H1 (cell line): ENCODE results near the gene ZFP36L1. TPM values are rescaled to one million over a fixed set of nuclear protein-coding genes. Genes with fewer than 3 reads are reported as not detected.

Source experiments
- CTCF ChIA-PET: fragments of 300-600 bp; sonication (Branson Sonifier 250); formaldehyde crosslinking; loops from one replicate; lab custom pipeline; 2021; ENCODE audit not compliant: partially characterized antibody; lab: Charles Lee
- POLR2A ChIA-PET: fragments of 300-600 bp; sonication (Branson Sonifier 250); formaldehyde crosslinking; loops from one replicate; lab custom pipeline; 2021; ENCODE audit warnings: inconsistent platforms; ENCODE audit not compliant: partially characterized antibody; lab: Charles Lee
- DNase-seq, 2 experiments: peaks; one replicate each; pipeline versions ENCODE4 v3.0.0 to v3.0.0-alpha.2; 2010 to 2022; ENCODE audit warnings: low spot score in 2 of 2, low read depth in 1 of 2, mixed read lengths in 1 of 2
- FAIRE-seq: peaks from 2 replicates; lab custom pipeline; 2011; peaks lifted over from hg19 to GRCh38; lab: Jason Lieb, UNC
- H2AFZ ChIP-seq: 2 replicates; pipeline ENCODE4 v1.8.1; 2012; ENCODE audit warnings: low read length, inconsistent platforms
- H2AK5ac ChIP-seq: 2 replicates; pipeline ENCODE4 v1.6.1; 2013; ENCODE audit warnings: low read depth, low read length
- H2BK120ac ChIP-seq: replicated peaks from 2 replicates; pipeline ENCODE3; 2013; ENCODE audit warnings: low read depth, low read length, inconsistent platforms
- H2BK12ac ChIP-seq: 2 replicates; pipeline ENCODE4 v1.6.1; 2013; ENCODE audit warnings: low read depth, low read length
- H2BK15ac ChIP-seq: 2 replicates; pipeline ENCODE4 v1.6.1; 2013; ENCODE audit warnings: low read length
- H2BK20ac ChIP-seq: 2 replicates; pipeline ENCODE4 v1.6.1; 2013; ENCODE audit warnings: low read length
- H2BK5ac ChIP-seq: 2 replicates; pipeline ENCODE4 v1.6.1; 2013; ENCODE audit warnings: low read depth, low read length
- H3K14ac ChIP-seq: 2 replicates; pipeline ENCODE4 v1.6.1; 2013; ENCODE audit warnings: inconsistent platforms; ENCODE audit not compliant: insufficient read length
- H3K18ac ChIP-seq: 2 replicates; pipeline ENCODE4 v1.6.1; 2013; ENCODE audit warnings: low read length; ENCODE audit errors: extremely low read depth
- H3K23ac ChIP-seq: 2 replicates; pipeline ENCODE4 v1.6.1; 2013; ENCODE audit warnings: inconsistent platforms; ENCODE audit not compliant: insufficient read length
- H3K23me2 ChIP-seq: 2 replicates; pipeline ENCODE4 v1.6.1; 2013; ENCODE audit warnings: low read depth, low read length
- H3K27ac ChIP-seq: 2 replicates; pipeline ENCODE4 v1.6.1; 2011; ENCODE audit warnings: low read depth, low read length, inconsistent platforms
- H3K27me3 ChIP-seq, 4 experiments: replicated peaks in 1 of 4; 1 replicate in 1 of 4; 2 replicates in 3 of 4; pipeline versions ENCODE4 v1.6.1 to v1.8.1; 2011 to 2013; ENCODE audit warnings: low read length in 3 of 4, mild to moderate bottlenecking in 3 of 4, inconsistent platforms in 2 of 4, mixed read lengths in 2 of 4, moderate library complexity in 1 of 4; ENCODE audit not compliant: control insufficient read depth in 3 of 4, insufficient read depth in 3 of 4; ENCODE audit errors: extremely low read depth in 1 of 4
- H3K36me3 ChIP-seq, 4 experiments: 2 replicates each; pipeline versions ENCODE4 v1.6.1 to v1.8.1; 2011 to 2013; ENCODE audit warnings: mild to moderate bottlenecking in 4 of 4, low read length in 3 of 4, moderate library complexity in 2 of 4, control low read depth in 1 of 4, inconsistent platforms in 1 of 4; ENCODE audit not compliant: insufficient read depth in 4 of 4, control insufficient read depth in 2 of 4
- H3K4ac ChIP-seq: replicated peaks from 2 replicates; pipeline ENCODE3; 2013; ENCODE audit warnings: low read length, low read depth, mixed read lengths, inconsistent platforms; ENCODE audit not compliant: insufficient read length
- H3K4me1 ChIP-seq, 4 experiments: replicated peaks in 1 of 4; 1 replicate in 1 of 4; 2 replicates in 3 of 4; pipeline versions ENCODE4 v1.6.1 to v1.8.1; 2011 to 2013; ENCODE audit warnings: low read length in 3 of 4, inconsistent platforms in 2 of 4, mixed read lengths in 1 of 4; ENCODE audit not compliant: insufficient read depth in 4 of 4, control insufficient read depth in 3 of 4
- H3K4me2 ChIP-seq, 2 experiments: 2 replicates each; pipeline versions ENCODE4 v1.6.1 to v1.8.1; 2011 to 2013; ENCODE audit warnings: low read depth in 2 of 2, low read length in 2 of 2, control low read depth in 1 of 2, inconsistent platforms in 1 of 2, mild to moderate bottlenecking in 1 of 2; ENCODE audit not compliant: insufficient read depth in 1 of 2
- H3K4me3 ChIP-seq, 4 experiments: fragments of 200-600, 300-600 bp in 1 of 4; sonication (generic), shearing (Covaris generic), sonication (Bioruptor Twin) in 1 of 4; 2 replicates each; pipeline versions ENCODE4 v1.5.1 to v1.8.1; 2011 to 2016; ENCODE audit warnings: low read length in 4 of 4, low read depth in 3 of 4, control low read depth in 2 of 4, inconsistent platforms in 2 of 4, mild to moderate bottlenecking in 2 of 4, mixed read lengths in 1 of 4, moderate library complexity in 1 of 4; ENCODE audit not compliant: insufficient read depth in 2 of 4; ENCODE audit errors: extremely low read depth in 1 of 4
- H3K56ac ChIP-seq: replicated peaks from 2 replicates; pipeline ENCODE3; 2013; ENCODE audit warnings: low read depth, mild to moderate bottlenecking, mixed read lengths, low read length, inconsistent platforms; ENCODE audit not compliant: insufficient read length
- H3K79me1 ChIP-seq: 2 replicates; pipeline ENCODE4 v1.6.1; 2013; ENCODE audit warnings: low read depth, low read length, control low read depth
- H3K79me2 ChIP-seq, 2 experiments: 2 replicates each; pipeline versions ENCODE4 v1.6.1 to v1.8.1; 2012 to 2013; ENCODE audit warnings: low read length in 2 of 2, mild to moderate bottlenecking in 2 of 2, inconsistent platforms in 1 of 2; ENCODE audit not compliant: insufficient read depth in 2 of 2, control insufficient read depth in 1 of 2
- H3K9ac ChIP-seq, 4 experiments: replicated peaks in 1 of 4; 1 replicate in 1 of 4; 2 replicates in 3 of 4; pipeline versions ENCODE4 v1.6.1 to v1.8.1; 2011 to 2013; ENCODE audit warnings: low read depth in 3 of 4, low read length in 3 of 4, control low read depth in 2 of 4, mild to moderate bottlenecking in 2 of 4, moderate library complexity in 2 of 4, inconsistent platforms in 1 of 4; ENCODE audit errors: extremely low read depth in 1 of 4
- H3K9me3 ChIP-seq, 2 experiments: 2 replicates each; pipeline versions ENCODE4 v1.6.1 to v1.8.1; 2012 to 2013; ENCODE audit warnings: mild to moderate bottlenecking in 2 of 2, moderate library complexity in 2 of 2, control low read depth in 1 of 2, inconsistent platforms in 1 of 2, low read depth in 1 of 2, low read length in 1 of 2, mixed read lengths in 1 of 2; ENCODE audit not compliant: insufficient read depth in 2 of 2
- H4K20me1 ChIP-seq, 2 experiments: replicated peaks in 1 of 2; 2 replicates each; pipeline versions ENCODE3 to v1.8.1; 2011 to 2013; ENCODE audit warnings: inconsistent platforms in 2 of 2, low read length in 2 of 2, mild to moderate bottlenecking in 1 of 2; ENCODE audit not compliant: insufficient read depth in 2 of 2, control insufficient read depth in 1 of 2
- H4K5ac ChIP-seq: 2 replicates; pipeline ENCODE4 v1.6.1; 2013; ENCODE audit warnings: low read length, low read depth, mixed read lengths, inconsistent platforms; ENCODE audit not compliant: insufficient read length
- H4K8ac ChIP-seq: 2 replicates; pipeline ENCODE4 v1.8.0; 2013; ENCODE audit warnings: mild to moderate bottlenecking, moderate library complexity, low read length, inconsistent platforms; ENCODE audit not compliant: insufficient read depth; ENCODE audit errors: extremely low read depth
- H4K91ac ChIP-seq: replicated peaks from 2 replicates; pipeline ENCODE3; 2013; ENCODE audit warnings: low read length, mixed read lengths, inconsistent platforms; ENCODE audit not compliant: insufficient read length
- CREB1 ChIP-seq: IDR thresholded peaks from 2 replicates; pipeline ENCODE4 v1.6.1; 2012; ENCODE audit warnings: inconsistent platforms
- KDM1A ChIP-seq: fragments of 200-600, 300-600 bp; sonication (generic); IDR thresholded peaks from 2 replicates; pipeline ENCODE4 v1.7.1; 2016; ENCODE audit warnings: mild to moderate bottlenecking, low read length, borderline replicate concordance
- NRF1 ChIP-seq: IDR thresholded peaks from 2 replicates; pipeline ENCODE4 v1.6.1; 2011; ENCODE audit warnings: mild to moderate bottlenecking, low read depth, low read length, improper control_type of control experiment
- RAD21 ChIP-seq, 2 experiments: IDR thresholded peaks in 1 of 2; conservative IDR thresholded peaks in 1 of 2; 2 replicates each; pipeline ENCODE4 v1.6.1; 2011; ENCODE audit warnings: low read depth in 2 of 2, low read length in 2 of 2, improper control_type of control experiment in 1 of 2, inconsistent platforms in 1 of 2, mild to moderate bottlenecking in 1 of 2, moderate library complexity in 1 of 2
- SP1 ChIP-seq: IDR thresholded peaks from 2 replicates; pipeline ENCODE4 v1.6.1; 2011; ENCODE audit warnings: low read depth, low read length
- TCF12 ChIP-seq: IDR thresholded peaks from 2 replicates; pipeline ENCODE4 v1.6.1; 2011; ENCODE audit warnings: low read depth, mild to moderate bottlenecking, low read length
- polyA plus RNA-seq, 7 experiments: library from polyadenylated mRNA; depleted of rRNA in 3 of 7; stranded (reverse) in 5 of 7; unstranded in 2 of 7; fragments of >200 nt in 5 of 7; fragments of 200-250 nt in 2 of 7; gene quantifications; 1 replicate in 5 of 7; 2 replicates in 1 of 7; 4 replicates in 1 of 7; pipeline versions ENCODE4 v1.2.1 to v1.2.3, GENCODE V29; 2011 to 2013; ENCODE audit warnings: missing spikeins in 2 of 7, mixed read lengths in 2 of 7
- total RNA-seq: library from RNA; stranded (reverse); fragmentation: NEBNext Ultra II Directional; extraction: Animal tissue kit (Norgen Biotek cat#: 25700); gene quantifications from 2 replicates; pipeline ENCODE4 v1.2.1, GENCODE V29; 2021

Gene ZFP36L1
- total and polyA plus RNA-seq, 2 of the 8 experiments (the other 6 are each of a cell fraction or from before 2014, with no cell fraction given) = 80.4 to 132 TPM

GRCh38 chr14:68801631-68802030 is 8.8 kb upstream of the ZFP36L1 start:
- Histone ChIP-seq H2BK12ac (no peak overlapping the region), H3K4me1 (peaks cover 4 to 11% (median 5%) of the 10 kb centered on the region in 4 experiments; a peak in 6 of 7 replicates), H4K91ac (no peak overlapping the region), H3K14ac (no peak overlapping the region), H2BK5ac (no peak overlapping the region), H2BK15ac (no peak overlapping the region), H3K4me2 (no peak overlapping the region), H3K23ac (no peak overlapping the region), H3K27me3 (no peaks in the 10 kb centered on the region), H3K79me2 (no peaks in the 10 kb centered on the region), H2BK20ac (no peak overlapping the region), H4K5ac (no peak overlapping the region), H3K36me3 (no peaks in the 10 kb centered on the region; a peak in 1 of 8 replicates), H3K4ac (no peak overlapping the region), H3K9me3 (peaks cover 3 to 13% of the 10 kb centered on the region in 2 experiments), H3K79me1 (no peaks in the 10 kb centered on the region), H3K23me2 (no peaks in the 10 kb centered on the region), H3K4me3 (no peak overlapping the region), H3K18ac (no peak overlapping the region), H2AK5ac (no peak overlapping the region), H2BK120ac (no peak overlapping the region), H3K9ac (no peak overlapping the region), H3K27ac (no peak overlapping the region), H2AFZ (no peak overlapping the region), H4K8ac (no peak overlapping the region), H4K20me1 (no peaks in the 10 kb centered on the region), H3K56ac (no peak overlapping the region)
- FAIRE-seq = no peak
- CTCF ChIA-PET = interaction anchor here (1.2 to 1.8 kb wide), 3 partner anchors 13 to 217 kb away, joined by 3 to 7 read pairs (median 3); no protein-coding TSS in a partner anchor
- POLR2A ChIA-PET = interaction anchor here (5.7 kb wide), 1 partner anchor 9 kb away, joined by 34 read pairs; the partner anchor contains the start of gene ZFP36L1
- DNase-seq = no peak
- TF ChIP-seq TCF12 = no peak
- no peak for TF ChIP-seq NRF1
- TF ChIP-seq RAD21 (IDR thresholded peaks at IDR 0.05 in 1 of 2, conservative IDR thresholded peaks at IDR 0.05 in 1 of 2; ENCODE audit: low read depth in 2 of 2, low read length in 2 of 2) = no peak
- TF ChIP-seq KDM1A = no peak
- no peak for TF ChIP-seq SP1
- TF ChIP-seq CREB1 = no peak
